Natural killer cell treated with Interleukin-12 subunit alpha and Interleukin-12 subunit beta and Interleukin-15 and Interleukin-18, amount 100 ng/mL, for 72 hours (primary cell): ENCODE data around the gene CDH13. TPM values are rescaled to one million over a fixed set of nuclear protein-coding genes. Genes with fewer than 3 reads are reported as not detected.

Experiments
- ATAC-seq, 2 donors: fragments of 150-1000 bp; cut with Tn5 transposase in 1 of 2; sonication (Bioruptor Pico), chemical (Tn5 transposase) in 1 of 2; 2 replicates each; pipeline ENCODE4 v1.10.0; 2021
- DNase-seq: peaks from one replicate; pipeline ENCODE4 v3.0.0; 2022; ENCODE audit warnings: low spot score
- H3K27ac Mint-ChIP-seq, 2 donors: 1 replicate in 1 of 2; 2 replicates in 1 of 2; pipeline ENCODE4 v1.8.0; 2022; ENCODE audit warnings: mixed read lengths in 2 of 2, mild to moderate bottlenecking in 1 of 2, moderate library complexity in 1 of 2
- H3K27me3 Mint-ChIP-seq, 2 donors: 1 replicate in 1 of 2; 2 replicates in 1 of 2; pipeline ENCODE4 v1.8.0; 2022; ENCODE audit warnings: mixed read lengths in 2 of 2
- H3K36me3 Mint-ChIP-seq: one replicate; pipeline ENCODE4 v1.8.0; 2022; ENCODE audit warnings: mixed read lengths
- H3K4me1 Mint-ChIP-seq, 2 donors: 1 replicate in 1 of 2; 2 replicates in 1 of 2; pipeline ENCODE4 v1.8.0; 2022; ENCODE audit warnings: low read depth in 2 of 2, mixed read lengths in 2 of 2, mild to moderate bottlenecking in 1 of 2
- H3K4me3 Mint-ChIP-seq: one replicate; pipeline ENCODE4 v1.8.0; 2022; ENCODE audit warnings: mixed read lengths
- H3K9me3 Mint-ChIP-seq: 2 replicates; pipeline ENCODE4 v1.8.0; 2022; ENCODE audit warnings: mixed read lengths
- total RNA-seq, 2 donors: library from RNA; stranded (reverse); gene quantifications; one replicate each; pipeline ENCODE4 v1.2.3, GENCODE V29; 2022

The CDH13 gene
- total RNA-seq, 2 donors from 2014 or later, result not detected

- ATAC-seq (no peak), DNase-seq (no peak)
- Mint-ChIP-seq H3K27ac (no peak overlapping the region), H3K27me3 (peaks cover 8 to 17% of the 10 kb centered on the region in 2 donors), H3K9me3 (no peaks in the 10 kb centered on the region), H3K4me3 (no peak overlapping the region), H3K36me3 (no peaks in the 10 kb centered on the region), H3K4me1 (no peaks in the 10 kb centered on the region)
Measured at GRCh38 chr16:83847371-83848225, 1220.8 kb downstream of the CDH13 start.

DNA sequence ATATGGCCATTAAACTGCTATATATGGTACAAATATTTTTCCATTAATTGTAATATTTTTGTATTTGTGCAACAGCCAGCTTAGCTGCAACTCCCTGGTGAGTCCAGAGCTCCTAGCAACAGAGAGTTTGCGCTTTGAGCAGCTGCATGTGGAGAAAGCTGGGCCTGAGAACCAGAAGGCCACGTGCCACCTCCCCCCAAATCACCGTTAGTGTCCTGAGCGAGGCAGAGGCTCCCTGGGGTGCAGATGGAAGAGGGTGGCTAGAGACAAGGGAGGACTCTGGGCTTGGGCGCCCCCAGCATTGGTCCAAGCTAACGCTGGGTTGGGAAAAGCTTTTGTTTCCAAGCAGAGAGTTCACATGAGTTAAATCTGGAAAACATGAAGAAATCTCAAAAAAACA lies 1222.7 kb downstream of the CDH13 start:
- Mint-ChIP-seq H3K4me3 (no peak overlapping the region), H3K36me3 (no peaks in the 10 kb centered on the region), H3K27ac (no peak overlapping the region), H3K27me3 (peaks cover 8 to 25% of the 10 kb centered on the region in 2 donors), H3K9me3 (no peaks in the 10 kb centered on the region), H3K4me1 (no peaks in the 10 kb centered on the region)
- DNase-seq, result no peak
- no peak for ATAC-seq
